ENCODE results near the gene TNRC18.
"Not testable (repeated sequence)": the region's sequence is repeated elsewhere in the genome, so short reads cannot be mapped to it uniquely, and the experiment has no call there.

DNA sequence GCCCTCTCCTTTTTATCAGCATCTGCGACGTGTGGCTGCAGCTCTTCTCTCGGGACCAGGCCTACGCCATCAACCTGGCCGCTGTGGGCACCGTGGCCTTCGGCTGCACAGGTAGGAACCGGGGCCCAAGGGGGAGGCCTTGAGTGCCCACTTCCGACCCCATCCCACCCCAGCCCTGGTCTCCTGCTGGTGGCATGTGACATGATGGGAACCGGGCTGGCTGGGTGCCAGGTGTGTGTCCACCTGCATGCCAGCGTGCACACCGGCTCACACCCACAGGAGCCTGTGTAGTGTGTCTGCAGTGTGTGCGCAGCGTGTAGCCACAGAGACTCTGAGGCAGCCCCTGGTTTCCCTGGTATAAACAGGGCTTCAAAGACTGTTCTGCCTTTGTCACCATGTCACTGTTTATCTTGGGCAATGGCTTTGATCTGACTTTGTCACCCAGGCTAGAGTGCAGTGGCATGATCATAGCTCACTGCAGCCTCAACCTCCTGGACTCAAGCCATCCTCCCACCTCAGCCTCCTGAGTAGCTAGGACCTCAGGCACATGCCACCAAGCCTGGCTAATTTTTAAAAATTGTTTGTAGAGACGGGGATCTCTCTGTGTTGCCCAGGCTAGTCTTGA is 131.8 kb downstream of the TNRC18 start:
- TF ChIP-seq, protein P1, sequence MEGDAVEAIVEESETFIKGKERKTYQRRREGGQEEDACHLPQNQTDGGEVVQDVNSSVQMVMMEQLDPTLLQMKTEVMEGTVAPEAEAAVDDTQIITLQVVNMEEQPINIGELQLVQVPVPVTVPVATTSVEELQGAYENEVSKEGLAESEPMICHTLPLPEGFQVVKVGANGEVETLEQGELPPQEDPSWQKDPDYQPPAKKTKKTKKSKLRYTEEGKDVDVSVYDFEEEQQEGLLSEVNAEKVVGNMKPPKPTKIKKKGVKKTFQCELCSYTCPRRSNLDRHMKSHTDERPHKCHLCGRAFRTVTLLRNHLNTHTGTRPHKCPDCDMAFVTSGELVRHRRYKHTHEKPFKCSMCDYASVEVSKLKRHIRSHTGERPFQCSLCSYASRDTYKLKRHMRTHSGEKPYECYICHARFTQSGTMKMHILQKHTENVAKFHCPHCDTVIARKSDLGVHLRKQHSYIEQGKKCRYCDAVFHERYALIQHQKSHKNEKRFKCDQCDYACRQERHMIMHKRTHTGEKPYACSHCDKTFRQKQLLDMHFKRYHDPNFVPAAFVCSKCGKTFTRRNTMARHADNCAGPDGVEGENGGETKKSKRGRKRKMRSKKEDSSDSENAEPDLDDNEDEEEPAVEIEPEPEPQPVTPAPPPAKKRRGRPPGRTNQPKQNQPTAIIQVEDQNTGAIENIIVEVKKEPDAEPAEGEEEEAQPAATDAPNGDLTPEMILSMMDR (conservative IDR thresholded peaks at IDR 0.05; ENCODE audit: low read length): not testable (repeated sequence)
- TF ChIP-seq EZH2phosphoT487 (IDR thresholded peaks at IDR 0.05; ENCODE audit: borderline replicate concordance): not testable (repeated sequence)
